ENCODE data around the gene TWF1. TPM values are rescaled to one million over a fixed set of nuclear protein-coding genes. Genes with fewer than 3 reads are reported as not detected.

Gene TWF1
- polyA plus RNA-seq, 6 donors from 2014 or later, result 21.4 to 29.6 (median 25.3) TPM

GRCh38 chr12:43749016-43749415 is 57.1 kb downstream of the TWF1 start:
- H3K27me3 Mint-ChIP-seq, result no peaks in the 10 kb centered on the region
- peaks cover 8 to 19% (median 12%) of the 10 kb centered on the region in 3 donors for H3K4me1 Mint-ChIP-seq
- DNase-seq (no peak), ATAC-seq (ENCODE audit: low read depth in 2 of 2) (no peak)
- no peaks in the 10 kb centered on the region for H3K9me3 Mint-ChIP-seq
- peaks cover 14 to 27% of the 10 kb centered on the region in 2 donors for H3K36me3 Mint-ChIP-seq
- H3K4me3 Mint-ChIP-seq, result no peak overlapping the region
- H3K27ac Mint-ChIP-seq, result no peak overlapping the region

DNA sequence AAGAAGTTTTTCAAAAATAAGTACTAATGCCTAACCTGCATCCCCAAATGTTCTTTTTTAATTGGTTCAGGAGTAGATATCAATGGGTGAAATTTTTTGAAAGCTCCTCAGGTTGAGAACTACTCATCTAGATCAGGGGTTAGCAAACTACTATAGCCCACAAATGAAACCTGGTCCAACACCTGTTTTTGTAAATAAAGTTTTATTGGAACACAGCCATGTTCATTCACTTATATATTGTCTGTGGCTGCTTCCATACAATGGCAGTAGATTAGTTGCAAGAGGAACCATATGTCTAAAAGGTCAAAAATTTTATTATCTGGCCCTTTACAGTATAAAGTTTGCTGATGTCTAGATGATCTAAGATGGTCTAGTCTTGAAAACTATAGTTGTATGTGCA is 61.3 kb downstream of the TWF1 start:
- no peak for ATAC-seq (ENCODE audit: low read depth in 2 of 2)
- Mint-ChIP-seq H3K27ac (no peak overlapping the region), H3K36me3 (peaks cover 20 to 26% of the 10 kb centered on the region in 2 donors), H3K27me3 (no peaks in the 10 kb centered on the region), H3K4me1 (peaks cover 0 to 8% (median 3%) of the 10 kb centered on the region in 3 donors), H3K4me3 (no peak overlapping the region), H3K9me3 (no peaks in the 10 kb centered on the region)
- DNase-seq, result no peak

Other genes starting within 250 kb of the TWF1 start
- gene PUS7L, start 47.5 kb downstream of the TWF1 start, polyA plus RNA-seq (ENCODE audit: low read depth in 6 of 6), result 10 to 100 TPM; 25.2 to 47.3 (median 34.7) TPM
- 10 to 100 TPM; 26.9 to 35.6 (median 33.0) TPM for gene IRAK4, start 47.4 kb downstream of the TWF1 start, polyA plus RNA-seq (ENCODE audit: low read depth in 6 of 6)
- gene TMEM117, start 29.8 kb upstream of the TWF1 start, polyA plus RNA-seq (ENCODE audit: low read depth in 6 of 6), result 1 to 10 TPM; 5.2 to 9.8 (median 5.3) TPM

Data from naive B cell (primary cell).